Measurements from ENCODE around the gene ARAP2. TPM values are rescaled to one million over a fixed set of nuclear protein-coding genes. Genes with fewer than 3 reads are reported as not detected.

ARAP2 gene
- total and polyA plus RNA-seq, 9 of the 15 experiments (the other 6 are each of a cell fraction or from before 2014, with no cell fraction given), result 0.03 to 0.35 (median 0.11) TPM; not detected in 4

GRCh38 chr4:36163198-36163597 is 81.1 kb downstream of the ARAP2 start (continued):
- TF ChIP-seq CTCF (IDR thresholded peaks at IDR 0.05 in 2 of 3, conservative IDR thresholded peaks at IDR 0.05 in 1 of 3; ENCODE audit: insufficient read depth in 2 of 3, low read depth in 1 of 3, low read length in 3 of 3) (no peak), TAF1 (IDR thresholded peaks at IDR 0.05; ENCODE audit: control insufficient read depth, extremely low read depth, insufficient read depth, low read length, severe bottlenecking) (no peak)

- CTCF ChIA-PET (ENCODE audit: low intra/inter-chr PET ratio), result no interaction called here
- BruUV-seq (replicated peaks), result no TSS peak
- no peaks in the 10 kb centered on the region for H3K79me2 ChIP-seq (ENCODE audit: control insufficient read depth, insufficient read depth, low read length)
- POLR2A ChIA-PET, result no interaction called here
- in situ Hi-C loops (cut with MboI), result no loop called here
- FAIRE-seq (no peak), DNase-seq (ENCODE audit: extremely low read depth in 1 of 4, low spot score in 3 of 4) (no peak), ATAC-seq (no peak)
- H3K36me3 ChIP-seq (ENCODE audit: control insufficient read depth, insufficient read depth, low read length), result no peaks in the 10 kb centered on the region
- 1% methylated on average over 5 of the region's 5 CpGs for WGBS (ENCODE audit: insufficient coverage, low coverage, missing lambda C conversion rate)
- H3K9ac ChIP-seq (ENCODE audit: insufficient read depth in 1 of 2, low read depth in 2 of 2, low read length in 2 of 2), result no peak overlapping the region
- H2AFZ ChIP-seq (ENCODE audit: low read depth, low read length), result no peak overlapping the region
- no peak overlapping the region for H3K4me2 ChIP-seq (ENCODE audit: insufficient read depth, low read length)
- no peaks in the 10 kb centered on the region for H4K20me1 ChIP-seq (replicated peaks; ENCODE audit: control insufficient read depth, insufficient read depth, low read length)
- intact Hi-C loops (cut with micrococcal nuclease), result no loop called here
- H3K9me3 ChIP-seq (replicated peaks; ENCODE audit: control insufficient read depth, insufficient read depth, low read depth, low read length), result no peaks in the 10 kb centered on the region
- no peaks in the 10 kb centered on the region for H3K27me3 ChIP-seq (ENCODE audit: control insufficient read depth in 2 of 2, insufficient read depth in 2 of 2, low read length in 2 of 2)
- H3K4me1 ChIP-seq (replicated peaks in 1 of 2; ENCODE audit: control insufficient read depth in 2 of 2, insufficient read depth in 2 of 2, low read length in 2 of 2), result no peaks in the 10 kb centered on the region
- no peaks in the 10 kb centered on the region for H3K9me1 ChIP-seq (ENCODE audit: control insufficient read depth, insufficient read depth, low read length)
- H3K27ac ChIP-seq (ENCODE audit: extremely low read depth, low read depth, low read length), result no peak overlapping the region
- H3K4me3 ChIP-seq, result no peak overlapping the region
- TF ChIP-seq NR3C1 (CRISPR knock-in tag; IDR thresholded peaks at IDR 0.05) (no peak), KAT2B (IDR thresholded peaks at IDR 0.05; ENCODE audit: low read depth, low read length) (no peak), SRSF1 (IDR thresholded peaks at IDR 0.05; ENCODE audit: low read depth, low read length) (no peak), POLR2AphosphoS2 (IDR thresholded peaks at IDR 0.05; ENCODE audit: low read length) (no peak), SMARCA5 (IDR thresholded peaks at IDR 0.05) (no peak), MECOM (CRISPR knock-in tag; IDR thresholded peaks at IDR 0.05) (no peak), CXXC5 (CRISPR knock-in tag; IDR thresholded peaks at IDR 0.05) (no peak), RBM15 (IDR thresholded peaks at IDR 0.05; ENCODE audit: insufficient read depth, low read length) (no peak), ZNF23 (CRISPR knock-in tag; IDR thresholded peaks at IDR 0.05) (no peak), GATAD2A (IDR thresholded peaks at IDR 0.05) (no peak), ATF2 (CRISPR knock-in tag; IDR thresholded peaks at IDR 0.05) (no peak)
Measured at GRCh38 chr4:36159208-36159607, 85.1 kb downstream of the ARAP2 start.
